ENCODE results near the gene MEIS2. TPM values are rescaled to one million over a fixed set of nuclear protein-coding genes. Genes with fewer than 3 reads are reported as not detected.
"Not testable (repeated sequence)": the region's sequence is repeated elsewhere in the genome, so short reads cannot be mapped to it uniquely, and the experiment has no call there.

Gene MEIS2
- polyA plus RNA-seq, 1 donor from 2014 or later = not detected

DNA sequence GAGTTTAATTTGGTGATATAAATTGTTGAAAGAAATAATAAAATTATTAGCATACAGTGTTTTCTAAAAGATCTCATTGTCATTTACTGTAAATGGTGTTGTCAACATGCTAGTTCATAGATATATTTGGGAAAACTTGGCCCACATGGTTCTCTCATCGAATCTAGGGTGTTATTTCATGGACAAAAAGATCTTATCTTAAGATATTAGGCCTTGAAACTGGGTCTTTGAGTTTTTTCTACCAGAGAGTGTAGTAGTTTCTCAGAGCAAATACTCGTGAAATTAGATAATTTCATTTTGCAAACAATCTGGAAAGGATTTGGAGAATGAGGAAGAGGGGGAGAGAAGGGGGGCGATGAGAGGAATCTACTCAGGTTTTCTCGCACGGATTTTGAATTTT, 107.9 kb downstream of the MEIS2 start:
- H3K4me1 Mint-ChIP-seq = no peaks in the 10 kb centered on the region
- no peaks in the 10 kb centered on the region for H3K36me3 Mint-ChIP-seq
- H3K27me3 Mint-ChIP-seq = no peaks in the 10 kb centered on the region
- no peak overlapping the region for H3K4me3 Mint-ChIP-seq
- H3K27ac Mint-ChIP-seq = no peak overlapping the region
- H3K9me3 Mint-ChIP-seq = no peaks in the 10 kb centered on the region

DNA sequence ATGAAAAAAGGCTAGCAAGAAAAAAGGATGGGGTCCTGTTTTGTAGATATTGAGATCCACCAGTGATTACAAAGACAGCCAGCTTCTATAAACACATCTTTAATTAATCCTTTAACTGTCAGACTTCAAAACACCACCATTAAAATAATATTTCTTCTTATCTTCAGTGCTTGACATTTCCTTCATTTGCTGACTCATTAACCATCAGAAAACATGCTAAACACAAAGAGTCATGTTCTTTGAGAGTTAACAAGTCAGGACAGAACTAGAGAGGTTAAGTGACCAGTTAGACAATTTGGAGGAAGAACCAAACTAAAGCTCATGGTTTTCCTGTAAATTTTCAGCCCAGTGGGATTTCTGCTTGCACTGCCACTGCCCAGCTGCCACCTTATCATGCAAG, 111.4 kb downstream of the MEIS2 start:
- no peaks in the 10 kb centered on the region for H3K36me3 Mint-ChIP-seq
- H3K27ac Mint-ChIP-seq = no peak overlapping the region
- H3K4me1 Mint-ChIP-seq = no peaks in the 10 kb centered on the region
- H3K27me3 Mint-ChIP-seq = no peaks in the 10 kb centered on the region
- no peak overlapping the region for H3K4me3 Mint-ChIP-seq
- H3K9me3 Mint-ChIP-seq = peaks cover 0 to 13% (median 10%) of the 10 kb centered on the region in 3 donors

DNA sequence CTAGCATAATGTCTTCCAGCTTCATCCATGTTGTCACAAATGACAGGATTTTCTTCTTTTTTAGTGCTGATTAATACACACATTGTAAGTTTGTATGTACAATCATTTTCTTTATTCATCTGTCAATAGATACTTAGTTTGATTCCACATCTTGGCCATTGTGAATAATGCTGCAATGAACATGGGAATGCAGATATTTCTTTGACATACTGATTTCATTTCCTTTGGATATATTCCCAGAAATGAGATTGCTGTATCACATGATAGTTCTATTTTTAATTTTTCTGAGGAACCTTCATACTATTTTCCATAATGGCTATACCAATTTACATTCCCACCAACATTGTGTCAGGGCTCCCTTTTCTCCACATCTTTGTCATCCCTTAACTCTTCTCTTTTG, 117.9 kb downstream of the MEIS2 start:
- Mint-ChIP-seq H3K27ac (no peak overlapping the region), H3K27me3 (no peaks in the 10 kb centered on the region), H3K9me3 (peaks cover 0 to 23% (median 13%) of the 10 kb centered on the region in 3 donors), H3K4me1 (no peaks in the 10 kb centered on the region), H3K36me3 (no peaks in the 10 kb centered on the region), H3K4me3 (no peak overlapping the region)

DNA sequence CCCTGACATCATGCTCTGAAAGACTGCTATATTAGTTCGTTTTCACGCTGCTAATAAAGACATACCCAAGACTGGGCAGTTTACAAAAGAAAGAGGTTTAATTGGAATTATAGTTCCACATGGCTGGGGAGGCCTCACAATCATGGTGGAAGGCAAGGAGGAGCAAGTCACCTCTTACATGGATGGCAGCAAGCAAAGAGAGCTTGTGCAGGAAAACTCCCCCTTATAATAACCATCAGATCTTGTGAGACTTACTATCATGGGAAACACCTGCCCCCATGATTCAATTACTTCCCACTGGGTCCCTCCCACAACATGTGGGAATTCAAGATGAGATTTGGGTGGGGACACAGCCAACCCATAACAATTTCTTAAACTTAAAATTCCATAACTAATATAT, 120.1 kb downstream of the MEIS2 start:
- not testable (repeated sequence) for H3K27ac Mint-ChIP-seq, H3K4me3 Mint-ChIP-seq, H3K27me3 Mint-ChIP-seq, H3K36me3 Mint-ChIP-seq, H3K4me1 Mint-ChIP-seq
- peaks cover 0 to 22% (median 13%) of the 10 kb centered on the region in 3 donors for H3K9me3 Mint-ChIP-seq

DNA sequence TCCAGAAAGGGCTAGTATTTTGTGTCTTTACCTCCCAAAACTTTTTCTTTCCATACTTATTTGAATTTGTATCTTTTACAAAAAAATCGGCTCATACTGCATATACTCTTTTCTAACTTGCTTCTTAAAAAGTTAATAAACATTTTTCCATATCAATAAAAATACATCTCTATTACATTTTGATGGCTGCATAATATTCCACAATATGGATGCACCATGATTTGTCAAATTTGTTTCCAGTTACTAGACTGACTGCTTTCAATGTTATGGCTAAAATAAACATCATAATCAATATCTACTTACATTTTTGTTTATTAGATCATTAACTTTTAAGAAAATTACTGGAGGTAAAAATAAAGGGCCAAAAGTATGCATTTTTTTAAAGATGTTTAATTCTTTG, 121.7 kb downstream of the MEIS2 start:
- no peak overlapping the region for H3K27ac Mint-ChIP-seq
- H3K4me3 Mint-ChIP-seq = no peak overlapping the region
- no peaks in the 10 kb centered on the region for H3K36me3 Mint-ChIP-seq
- no peaks in the 10 kb centered on the region for H3K4me1 Mint-ChIP-seq
- H3K27me3 Mint-ChIP-seq = no peaks in the 10 kb centered on the region
- H3K9me3 Mint-ChIP-seq = peaks cover 0 to 8% (median 1%) of the 10 kb centered on the region in 3 donors

DNA sequence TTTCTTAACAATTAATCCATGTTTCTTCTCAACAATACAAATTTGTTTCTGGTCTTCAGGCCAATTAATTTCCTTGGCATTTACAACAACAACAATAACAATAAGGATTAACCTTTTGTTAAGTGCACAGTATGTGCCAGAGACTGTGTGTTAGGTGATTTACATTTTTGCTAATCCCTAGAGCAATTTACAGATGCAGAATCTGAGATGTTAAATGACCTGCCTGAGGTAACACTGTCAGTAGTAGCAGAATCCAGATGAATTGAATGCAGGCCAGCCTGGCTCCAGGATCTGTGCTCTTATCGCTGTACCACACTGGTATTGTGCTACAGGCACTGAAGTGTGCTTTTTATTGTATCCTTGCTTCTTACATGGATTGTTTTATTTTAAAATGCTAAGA, 122.2 kb downstream of the MEIS2 start:
- H3K27ac Mint-ChIP-seq = no peak overlapping the region
- H3K9me3 Mint-ChIP-seq = peaks cover 0 to 6% (median 0%) of the 10 kb centered on the region in 3 donors
- no peaks in the 10 kb centered on the region for H3K27me3 Mint-ChIP-seq
- H3K4me3 Mint-ChIP-seq = no peak overlapping the region
- no peaks in the 10 kb centered on the region for H3K36me3 Mint-ChIP-seq
- H3K4me1 Mint-ChIP-seq = no peaks in the 10 kb centered on the region

DNA sequence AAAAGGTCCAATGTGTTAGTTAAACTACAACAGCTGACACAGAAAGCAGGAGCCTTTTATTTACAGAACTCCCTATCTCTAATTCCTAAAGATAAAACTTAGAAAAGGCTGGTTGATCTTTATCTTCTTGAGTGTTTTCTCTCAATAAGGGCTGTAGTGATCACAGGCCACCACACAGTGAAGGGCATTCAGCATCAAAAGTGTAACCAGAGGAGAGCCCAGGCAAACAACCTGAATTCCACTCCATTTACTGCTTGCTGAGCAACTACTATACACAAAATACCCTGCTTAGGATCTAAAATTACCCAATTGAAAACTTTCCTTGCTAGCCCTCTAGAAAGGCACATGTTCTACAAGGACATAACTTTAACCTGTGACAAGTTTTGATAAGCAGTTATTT, 122.7 kb downstream of the MEIS2 start:
- Mint-ChIP-seq H3K27me3 (no peaks in the 10 kb centered on the region), H3K27ac (no peak overlapping the region), H3K4me1 (no peaks in the 10 kb centered on the region), H3K4me3 (no peak overlapping the region), H3K9me3 (peaks cover 0 to 5% (median 0%) of the 10 kb centered on the region in 3 donors), H3K36me3 (no peaks in the 10 kb centered on the region)

DNA sequence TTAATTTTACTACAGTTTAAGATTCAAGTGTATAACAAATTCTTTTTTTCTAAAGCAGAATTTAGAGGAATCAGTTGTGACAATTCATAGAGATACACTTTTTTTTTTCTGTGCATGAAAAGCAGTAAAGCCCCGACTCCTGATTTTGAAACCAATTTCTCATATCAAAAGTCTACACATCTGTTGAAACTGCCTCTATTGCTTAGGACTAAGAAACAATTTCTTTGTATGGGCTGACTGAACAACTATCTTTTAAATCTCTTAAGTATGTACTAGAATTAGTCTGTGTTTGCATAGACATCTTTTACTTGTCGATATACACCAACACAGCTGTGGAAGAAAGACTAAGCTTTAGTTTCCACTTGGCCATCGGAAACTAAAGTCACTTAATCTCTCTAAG, 127.6 kb downstream of the MEIS2 start:
- Mint-ChIP-seq H3K4me1 (no peaks in the 10 kb centered on the region), H3K4me3 (no peak overlapping the region), H3K27ac (no peak overlapping the region), H3K9me3 (peaks cover 0 to 2% (median 1%) of the 10 kb centered on the region in 3 donors), H3K36me3 (peaks cover 1% of the 10 kb centered on the region), H3K27me3 (no peaks in the 10 kb centered on the region)

DNA sequence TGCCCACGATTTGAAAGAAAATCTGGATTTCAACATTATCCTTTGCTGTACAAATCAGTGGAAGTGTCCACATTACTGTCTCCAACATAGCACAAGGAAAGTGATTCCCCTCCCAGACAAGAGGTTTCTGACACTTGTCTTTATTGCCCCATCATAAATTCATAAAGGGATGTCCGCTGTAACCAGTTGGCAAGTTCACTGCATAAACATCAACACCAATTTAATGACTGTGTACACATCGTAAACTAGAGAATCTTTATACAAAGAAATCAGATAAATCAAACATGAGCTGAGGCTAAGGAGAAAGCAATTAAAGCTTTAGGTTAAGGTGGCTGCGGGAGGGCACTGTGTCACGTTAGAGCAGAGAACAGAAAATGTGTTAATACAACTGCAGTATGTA, 129.8 kb downstream of the MEIS2 start:
- Mint-ChIP-seq H3K27me3 (no peaks in the 10 kb centered on the region), H3K36me3 (peaks cover 1% of the 10 kb centered on the region), H3K4me1 (no peaks in the 10 kb centered on the region), H3K9me3 (peaks cover 0 to 2% (median 1%) of the 10 kb centered on the region in 3 donors), H3K27ac (no peak overlapping the region), H3K4me3 (no peak overlapping the region)

DNA sequence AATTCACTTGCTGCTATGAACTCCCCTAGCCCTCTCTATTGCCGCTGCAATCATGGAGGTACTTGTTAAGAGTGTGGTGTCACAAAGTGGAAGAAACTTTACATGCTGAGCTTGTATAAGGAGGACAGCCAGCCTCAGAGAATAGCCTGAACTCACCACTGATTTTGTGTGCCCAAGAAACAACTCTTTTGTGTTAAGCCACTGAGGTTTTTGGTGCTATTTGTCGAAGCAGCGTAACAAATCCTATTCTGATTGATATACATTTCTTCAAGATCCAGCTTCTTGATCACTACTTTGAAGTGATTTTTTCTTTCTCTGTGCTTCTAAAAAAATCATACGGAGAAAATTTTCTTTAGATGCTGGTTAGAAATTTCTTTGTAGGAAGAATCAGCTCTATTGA, 132.4 kb downstream of the MEIS2 start:
- Mint-ChIP-seq H3K4me1 (no peaks in the 10 kb centered on the region), H3K27me3 (no peaks in the 10 kb centered on the region), H3K27ac (no peak overlapping the region), H3K36me3 (peaks cover 1% of the 10 kb centered on the region), H3K9me3 (peaks cover 0 to 2% (median 1%) of the 10 kb centered on the region in 3 donors), H3K4me3 (no peak overlapping the region)

DNA sequence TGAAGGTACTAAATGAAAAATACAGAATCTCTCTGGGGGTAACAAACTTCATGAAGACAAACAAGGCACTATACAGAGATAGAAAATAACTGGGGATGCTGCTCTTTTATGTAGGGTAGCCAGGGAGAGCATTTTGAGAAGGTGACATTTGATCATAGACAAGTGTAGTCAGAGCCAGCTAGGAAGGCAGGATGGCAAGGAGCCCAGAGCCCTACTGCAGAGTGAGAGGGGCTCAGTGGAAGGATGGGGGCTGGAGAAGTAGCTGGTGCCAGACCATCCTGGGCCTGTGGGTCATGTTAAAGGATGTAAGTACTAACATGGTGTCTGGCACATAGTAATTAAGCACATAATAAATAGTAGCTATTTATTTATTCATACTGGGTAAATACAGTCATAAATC, 133.6 kb downstream of the MEIS2 start:
- Mint-ChIP-seq H3K9me3 (peaks cover 0 to 1% (median 0%) of the 10 kb centered on the region in 3 donors), H3K27me3 (no peaks in the 10 kb centered on the region), H3K36me3 (no peaks in the 10 kb centered on the region), H3K4me1 (no peaks in the 10 kb centered on the region), H3K27ac (no peak overlapping the region), H3K4me3 (no peak overlapping the region)

DNA sequence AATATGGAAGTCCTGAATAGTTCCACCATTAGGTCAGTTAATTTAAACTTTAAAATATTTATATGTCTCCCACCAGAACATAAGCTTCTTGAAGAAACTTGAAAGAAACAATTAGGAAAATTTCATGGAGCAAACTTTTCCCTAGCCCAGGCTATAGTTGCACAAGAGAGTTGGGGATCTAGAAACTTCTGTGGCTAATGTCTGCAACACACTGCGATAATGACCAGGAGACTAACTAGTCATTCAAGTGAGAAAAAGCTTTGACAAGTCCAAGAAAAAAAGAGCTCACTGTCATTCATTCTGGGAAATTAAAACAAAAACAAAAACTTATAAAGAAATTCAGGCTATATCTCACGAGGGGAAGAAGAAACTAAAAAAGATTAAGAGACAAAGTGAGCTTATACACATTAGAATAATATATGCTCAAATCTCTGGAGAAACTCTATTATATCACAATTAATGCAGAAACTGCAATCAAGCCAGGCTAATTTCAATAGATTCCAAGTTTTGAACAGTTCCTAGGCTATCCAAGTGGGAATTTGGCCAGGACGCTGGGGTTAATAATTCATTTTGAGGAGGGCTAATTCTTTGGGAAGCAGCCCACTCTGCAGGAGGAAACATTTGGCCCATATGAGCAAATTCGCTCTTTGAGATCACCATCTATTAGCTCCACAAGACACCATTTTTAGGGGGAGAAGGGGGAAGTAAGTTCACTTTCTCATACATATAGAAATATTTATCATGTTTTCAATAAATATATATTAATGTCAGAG, 134.6 kb downstream of the MEIS2 start:
- Mint-ChIP-seq H3K9me3 (peaks cover 0 to 1% (median 0%) of the 10 kb centered on the region in 3 donors), H3K4me3 (no peak overlapping the region), H3K27me3 (no peaks in the 10 kb centered on the region), H3K36me3 (no peaks in the 10 kb centered on the region), H3K4me1 (no peaks in the 10 kb centered on the region), H3K27ac (no peak overlapping the region)

DNA sequence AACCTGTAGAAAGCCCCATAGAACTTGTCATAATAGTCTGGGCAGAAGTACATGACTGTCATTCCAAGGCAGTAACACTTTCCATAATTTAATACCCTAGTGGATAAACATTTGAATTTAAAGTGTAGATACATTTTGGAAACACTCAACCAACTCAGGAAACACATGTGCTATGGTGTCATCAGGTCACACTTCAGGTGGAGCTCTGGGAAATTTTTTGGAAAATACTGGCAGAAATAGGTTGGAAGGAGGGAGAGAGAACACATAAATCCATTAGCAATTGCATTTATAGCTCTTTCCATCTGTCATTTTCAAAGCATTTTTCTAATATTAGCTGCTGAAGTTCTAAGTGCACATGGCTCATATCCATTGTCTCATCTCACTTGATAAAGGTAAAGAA, 135.7 kb downstream of the MEIS2 start:
- H3K4me1 Mint-ChIP-seq = no peaks in the 10 kb centered on the region
- no peaks in the 10 kb centered on the region for H3K36me3 Mint-ChIP-seq
- no peak overlapping the region for H3K4me3 Mint-ChIP-seq
- no peaks in the 10 kb centered on the region for H3K27me3 Mint-ChIP-seq
- H3K9me3 Mint-ChIP-seq = peaks cover 0 to 1% (median 0%) of the 10 kb centered on the region in 3 donors
- H3K27ac Mint-ChIP-seq = no peak overlapping the region

DNA sequence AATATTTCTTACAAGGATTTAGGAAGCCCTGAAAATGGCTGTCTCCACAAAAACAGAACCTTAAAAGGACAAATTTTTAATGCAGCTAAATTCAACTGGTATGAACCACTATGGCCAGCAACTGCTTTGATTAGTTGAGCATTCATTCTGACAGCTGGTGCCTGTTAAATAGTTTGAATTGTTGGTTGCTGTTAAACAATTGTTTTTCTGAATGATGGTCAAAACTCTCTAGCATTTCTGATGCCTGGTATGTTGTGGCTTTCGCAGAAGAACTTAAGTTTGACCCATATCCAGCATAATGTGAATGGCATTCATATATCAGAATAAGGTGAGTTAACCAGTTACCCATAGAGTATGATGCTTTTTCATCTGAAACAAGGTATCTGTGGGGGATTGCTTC, 138.4 kb downstream of the MEIS2 start:
- H3K4me1 Mint-ChIP-seq = no peaks in the 10 kb centered on the region
- no peak overlapping the region for H3K27ac Mint-ChIP-seq
- peaks cover 3% of the 10 kb centered on the region for H3K27me3 Mint-ChIP-seq
- H3K36me3 Mint-ChIP-seq = no peaks in the 10 kb centered on the region
- no peak overlapping the region for H3K4me3 Mint-ChIP-seq
- no peaks in the 10 kb centered on the region for H3K9me3 Mint-ChIP-seq

DNA sequence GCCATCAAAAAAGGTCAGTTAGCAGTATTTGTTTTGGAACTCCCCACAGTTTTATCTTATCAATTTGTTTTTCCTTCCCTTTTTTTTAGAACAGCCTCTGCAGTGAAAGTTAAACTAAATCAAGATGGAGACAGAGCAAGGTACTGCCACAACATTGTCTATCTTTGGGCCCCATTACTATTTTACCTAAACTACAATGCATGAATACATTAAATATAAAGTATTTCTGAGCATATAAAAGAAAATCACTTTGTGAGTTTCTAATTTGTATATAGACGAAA, 139.5 kb downstream of the MEIS2 start:
- Mint-ChIP-seq H3K36me3 (no peaks in the 10 kb centered on the region), H3K27me3 (peaks cover 3% of the 10 kb centered on the region), H3K4me3 (no peak overlapping the region), H3K4me1 (no peaks in the 10 kb centered on the region), H3K9me3 (no peaks in the 10 kb centered on the region), H3K27ac (no peak overlapping the region)

DNA sequence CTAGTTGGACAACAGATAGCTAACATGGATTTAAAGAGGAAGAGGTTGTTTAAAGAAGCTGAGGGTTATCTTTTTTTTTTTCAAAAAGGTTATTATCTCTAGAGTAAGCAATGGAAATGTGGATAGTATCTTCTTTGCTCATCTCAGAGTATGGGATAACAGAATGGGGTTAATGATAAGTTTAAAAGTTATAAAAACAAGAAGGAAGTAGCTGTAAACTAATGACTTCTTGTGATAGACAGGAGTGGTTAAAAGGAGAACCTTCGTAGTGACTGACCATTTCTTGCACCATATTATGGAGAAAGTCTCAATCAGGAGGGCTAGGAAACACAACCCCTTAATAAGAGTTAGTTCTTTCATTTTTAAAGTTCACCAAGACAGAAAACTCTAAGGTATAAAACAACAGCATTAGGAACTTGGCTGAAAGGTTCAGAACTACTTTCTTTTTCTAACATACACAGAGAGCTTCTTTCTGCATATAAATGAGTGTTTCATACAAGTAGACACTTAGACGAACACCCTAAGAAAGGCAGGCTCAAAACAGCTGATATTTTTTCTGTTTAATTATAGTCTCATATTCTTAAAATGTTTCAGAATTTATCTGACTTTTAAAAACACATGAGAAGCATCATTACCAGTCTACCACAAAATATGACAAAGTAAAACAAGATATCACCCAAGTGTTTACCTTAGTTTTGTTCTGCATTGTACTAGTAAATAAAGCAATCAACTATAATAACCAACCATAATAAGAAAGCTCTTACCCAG, 140.0 kb downstream of the MEIS2 start:
- Mint-ChIP-seq H3K4me3 (no peak overlapping the region), H3K9me3 (no peaks in the 10 kb centered on the region), H3K27ac (no peak overlapping the region), H3K4me1 (no peaks in the 10 kb centered on the region), H3K27me3 (peaks cover 3% of the 10 kb centered on the region), H3K36me3 (no peaks in the 10 kb centered on the region)

Measured in IgD-negative memory B cell (primary cell).